SU-DHL-6 (cell line): ENCODE data around the gene TRRAP.

ENCODE experiments used
- H2AFZ ChIP-seq: fragments of 200-600 bp; sonication (generic); 2 replicates; pipeline ENCODE4 v1.6.1; 2014; ENCODE audit warnings: low read depth, mild to moderate bottlenecking, moderate library complexity, mixed read lengths, antibody characterized with exemption, low read length; ENCODE audit not compliant: severe bottlenecking
- H3F3A ChIP-seq: fragments of 200-600 bp; shearing (Covaris generic); 2 replicates; pipeline ENCODE4 v1.6.0; 2016; ENCODE audit warnings: antibody characterized with exemption, mild to moderate bottlenecking; ENCODE audit not compliant: insufficient read depth
- H3K27ac ChIP-seq: fragments of 200-600 bp; sonication (generic); 2 replicates; pipeline ENCODE4 v1.5.1; 2016; ENCODE audit warnings: low read depth, mild to moderate bottlenecking, low read length, moderate library complexity, mixed read lengths
- H3K27me3 ChIP-seq: fragments of 200-600 bp; sonication (generic), shearing (Covaris generic); 2 replicates; pipeline ENCODE4 v1.6.0; 2014; ENCODE audit warnings: mild to moderate bottlenecking, low read length
- H3K36me3 ChIP-seq: fragments of 200-600 bp; sonication (generic); 2 replicates; pipeline ENCODE4 v1.6.1; 2014; ENCODE audit warnings: mild to moderate bottlenecking, low read length, mixed read lengths
- H3K4me2 ChIP-seq: fragments of 300-600, 200-600 bp; shearing (Covaris generic), sonication (generic); 2 replicates; pipeline ENCODE4 v1.6.0; 2014; ENCODE audit warnings: low read length, low read depth, mild to moderate bottlenecking; ENCODE audit not compliant: poor library complexity, severe bottlenecking
- H3K4me3 ChIP-seq: fragments of 200-600 bp; sonication (generic); 2 replicates; pipeline ENCODE4 v1.5.1; 2014; ENCODE audit warnings: antibody characterized with exemption, low read length, mild to moderate bottlenecking, mixed read lengths; ENCODE audit not compliant: insufficient read depth, poor library complexity, severe bottlenecking
- H3K79me2 ChIP-seq: fragments of 200-600 bp; sonication (generic); 2 replicates; pipeline ENCODE4 v1.6.1; 2014; ENCODE audit warnings: mild to moderate bottlenecking, low read length, moderate library complexity; ENCODE audit not compliant: insufficient read depth
- H3K9ac ChIP-seq: fragments of 200-600 bp; sonication (generic); 2 replicates; pipeline ENCODE4 v1.7.0; 2014; ENCODE audit warnings: mild to moderate bottlenecking, low read length
- H3K9me2 ChIP-seq: fragments of 200-600 bp; sonication (generic); replicated peaks from 2 replicates; pipeline ENCODE4 v1.6.1; 2014; ENCODE audit warnings: low read length; ENCODE audit not compliant: insufficient read depth
- H3K9me3 ChIP-seq: fragments of 200-600 bp; sonication (generic); 2 replicates; pipeline ENCODE4 v1.6.1; 2014; ENCODE audit warnings: low read length, mixed read lengths; ENCODE audit not compliant: insufficient read depth
- H4K20me1 ChIP-seq: fragments of 200-600 bp; sonication (generic); 2 replicates; pipeline ENCODE4 v1.6.1; 2014; ENCODE audit warnings: low read depth, mild to moderate bottlenecking, antibody characterized with exemption, low read length, moderate library complexity, mixed read lengths
- EZH2phosphoT487 ChIP-seq: fragments of 200-600 bp; sonication (generic), shearing (Covaris generic); conservative IDR thresholded peaks from 2 replicates; pipeline ENCODE4 v1.6.1; 2018; ENCODE audit warnings: mild to moderate bottlenecking, antibody characterized with exemption, low read length, moderate library complexity, mixed read lengths
- TF ChIP-seq, protein P1 (sequence below): fragments of 200-600 bp; sonication (generic); IDR thresholded peaks from one replicate; pipeline ENCODE4 v1.5.1; 2017; ENCODE audit warnings: antibody characterized with exemption, mild to moderate bottlenecking, low read length, moderate library complexity; ENCODE audit not compliant: insufficient read depth, poor library complexity, severe bottlenecking

Gene TRRAP

DNA sequence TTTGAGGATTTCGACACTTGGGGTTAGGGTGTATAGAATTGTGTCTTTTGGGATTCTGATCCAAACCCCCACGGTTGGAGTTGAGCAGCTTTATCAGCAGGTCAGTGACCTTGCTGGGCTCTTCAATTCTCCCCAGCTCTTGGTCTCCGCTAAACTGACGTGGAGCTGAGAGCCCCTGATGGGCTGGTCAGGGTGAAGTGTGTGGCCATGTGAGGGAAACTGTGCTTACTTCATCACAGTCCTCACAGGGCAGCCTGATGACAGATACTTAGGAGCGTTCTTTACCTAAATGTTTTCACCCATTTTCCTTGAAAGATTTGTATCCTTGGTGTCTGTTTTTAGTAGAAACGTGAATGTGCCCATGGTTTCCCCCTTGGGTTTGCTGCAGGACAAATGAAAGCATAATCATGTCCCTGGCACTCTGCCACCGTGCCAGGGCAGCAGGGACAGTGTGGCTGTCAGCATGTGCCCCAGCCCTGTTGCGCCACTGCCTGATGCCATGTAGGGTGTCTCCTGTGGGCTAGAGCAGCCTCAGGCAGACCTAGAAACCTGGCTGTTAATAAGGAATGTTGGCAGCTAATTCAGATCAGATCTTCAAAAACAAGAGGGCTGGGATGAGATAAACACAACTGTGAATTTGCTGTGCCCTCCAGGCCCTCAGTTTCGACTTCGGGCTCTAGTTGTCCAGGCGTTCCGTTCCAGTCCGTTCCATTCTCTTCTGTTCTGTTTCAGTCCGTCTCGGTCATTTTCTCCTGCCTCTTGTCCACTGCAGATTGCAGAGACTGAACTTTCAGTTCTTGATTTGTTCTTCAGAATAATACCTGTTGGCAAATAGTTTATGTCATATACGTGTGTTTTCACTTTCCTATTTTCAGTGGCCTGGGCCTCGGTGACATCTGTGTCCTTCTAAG is 96.8 kb downstream of the TRRAP start:
- Histone ChIP-seq H3K79me2 (no peaks in the 10 kb centered on the region), H3K27ac (no peak overlapping the region), H3K36me3 (peaks cover 30% of the 10 kb centered on the region), H3K9me2 (no peaks in the 10 kb centered on the region), H3K9ac (no peak overlapping the region), H4K20me1 (no peaks in the 10 kb centered on the region), H3K27me3 (no peaks in the 10 kb centered on the region), H3F3A (no peaks in the 10 kb centered on the region), H3K4me2 (no peak overlapping the region), H3K9me3 (no peaks in the 10 kb centered on the region), H2AFZ (no peak overlapping the region), H3K4me3 (no peak overlapping the region)
- TF ChIP-seq EZH2phosphoT487 = no peak
- TF ChIP-seq, protein P1, sequence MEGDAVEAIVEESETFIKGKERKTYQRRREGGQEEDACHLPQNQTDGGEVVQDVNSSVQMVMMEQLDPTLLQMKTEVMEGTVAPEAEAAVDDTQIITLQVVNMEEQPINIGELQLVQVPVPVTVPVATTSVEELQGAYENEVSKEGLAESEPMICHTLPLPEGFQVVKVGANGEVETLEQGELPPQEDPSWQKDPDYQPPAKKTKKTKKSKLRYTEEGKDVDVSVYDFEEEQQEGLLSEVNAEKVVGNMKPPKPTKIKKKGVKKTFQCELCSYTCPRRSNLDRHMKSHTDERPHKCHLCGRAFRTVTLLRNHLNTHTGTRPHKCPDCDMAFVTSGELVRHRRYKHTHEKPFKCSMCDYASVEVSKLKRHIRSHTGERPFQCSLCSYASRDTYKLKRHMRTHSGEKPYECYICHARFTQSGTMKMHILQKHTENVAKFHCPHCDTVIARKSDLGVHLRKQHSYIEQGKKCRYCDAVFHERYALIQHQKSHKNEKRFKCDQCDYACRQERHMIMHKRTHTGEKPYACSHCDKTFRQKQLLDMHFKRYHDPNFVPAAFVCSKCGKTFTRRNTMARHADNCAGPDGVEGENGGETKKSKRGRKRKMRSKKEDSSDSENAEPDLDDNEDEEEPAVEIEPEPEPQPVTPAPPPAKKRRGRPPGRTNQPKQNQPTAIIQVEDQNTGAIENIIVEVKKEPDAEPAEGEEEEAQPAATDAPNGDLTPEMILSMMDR = no peak

DNA sequence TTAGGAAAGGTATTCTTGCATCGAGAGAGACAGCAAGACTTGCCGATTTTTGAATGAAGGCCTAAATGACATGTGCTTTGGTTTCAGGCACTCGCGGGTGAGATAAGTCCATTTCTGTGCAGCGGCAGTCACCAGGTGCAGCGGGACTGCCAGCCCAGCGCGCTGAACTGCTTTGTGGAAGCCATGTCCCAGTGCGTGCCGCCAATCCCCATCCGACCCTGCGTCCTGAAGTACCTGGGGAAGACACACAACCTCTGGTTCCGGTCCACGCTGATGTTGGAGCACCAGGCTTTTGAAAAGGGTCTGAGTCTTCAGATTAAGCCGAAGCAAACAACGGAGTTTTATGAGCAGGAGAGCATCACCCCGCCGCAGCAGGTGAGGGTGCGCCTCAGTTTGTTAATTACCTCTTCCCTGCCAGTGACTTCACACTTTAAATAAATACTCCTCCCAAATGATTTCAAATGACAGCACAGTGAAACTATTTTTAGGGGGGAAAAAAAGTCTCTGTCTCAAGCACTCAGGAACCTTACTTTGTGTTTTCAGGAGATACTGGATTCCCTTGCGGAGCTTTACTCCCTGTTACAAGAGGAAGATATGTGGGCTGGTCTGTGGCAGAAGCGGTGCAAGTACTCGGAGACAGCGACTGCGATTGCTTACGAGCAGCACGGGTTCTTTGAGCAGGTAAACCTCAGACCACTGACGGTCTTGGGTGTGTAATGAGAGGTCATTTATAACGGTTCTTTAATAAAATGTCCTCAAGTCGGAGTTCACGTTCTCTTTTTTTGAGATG is 98.3 kb downstream of the TRRAP start:
- Histone ChIP-seq H3K4me2 (no peak overlapping the region), H3K79me2 (no peaks in the 10 kb centered on the region), H3K36me3 (peaks cover 24% of the 10 kb centered on the region), H3F3A (no peaks in the 10 kb centered on the region), H3K9me2 (no peaks in the 10 kb centered on the region), H3K27me3 (no peaks in the 10 kb centered on the region), H3K9ac (no peak overlapping the region), H3K9me3 (no peaks in the 10 kb centered on the region), H4K20me1 (no peaks in the 10 kb centered on the region), H3K4me3 (no peak overlapping the region), H3K27ac (no peak overlapping the region), H2AFZ (no peak overlapping the region)
- no peak for TF ChIP-seq EZH2phosphoT487
- TF ChIP-seq, protein P1 = no peak

DNA sequence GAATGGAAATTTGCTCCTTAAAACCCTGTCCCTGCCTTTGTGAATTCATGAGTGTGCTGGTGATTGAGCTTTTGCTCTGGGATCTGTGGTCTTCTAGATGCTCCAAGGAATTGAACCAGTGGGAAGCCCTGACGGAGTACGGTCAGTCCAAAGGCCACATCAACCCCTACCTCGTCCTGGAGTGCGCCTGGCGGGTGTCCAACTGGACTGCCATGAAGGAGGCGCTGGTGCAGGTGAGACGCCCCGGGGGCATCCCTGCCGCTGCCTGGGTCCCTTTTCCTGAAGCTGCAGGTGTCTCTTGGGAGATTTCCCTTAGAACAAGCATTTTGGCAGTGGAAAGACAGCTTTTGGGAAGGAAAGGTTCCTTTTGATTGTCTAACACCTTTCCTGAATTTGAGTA is 100.3 kb downstream of the TRRAP start:
- Histone ChIP-seq H3K4me2 (no peak overlapping the region), H3F3A (no peaks in the 10 kb centered on the region), H2AFZ (no peak overlapping the region), H3K36me3 (peaks cover 16% of the 10 kb centered on the region; the same call in 1 of the 2 replicates), H3K27me3 (no peaks in the 10 kb centered on the region), H3K27ac (no peak overlapping the region), H3K9me3 (no peaks in the 10 kb centered on the region), H3K9ac (no peak overlapping the region), H4K20me1 (no peaks in the 10 kb centered on the region), H3K4me3 (no peak overlapping the region), H3K9me2 (no peaks in the 10 kb centered on the region), H3K79me2 (no peaks in the 10 kb centered on the region)
- no peak for TF ChIP-seq EZH2phosphoT487
- TF ChIP-seq, protein P1 = no peak
